ENCODE data around the gene GSN. TPM values are rescaled to one million over a fixed set of nuclear protein-coding genes. Genes with fewer than 3 reads are reported as not detected.

The GSN gene
- total RNA-seq, 2 experiments from 2014 or later: 1.7 to 1.8 TPM

DNA sequence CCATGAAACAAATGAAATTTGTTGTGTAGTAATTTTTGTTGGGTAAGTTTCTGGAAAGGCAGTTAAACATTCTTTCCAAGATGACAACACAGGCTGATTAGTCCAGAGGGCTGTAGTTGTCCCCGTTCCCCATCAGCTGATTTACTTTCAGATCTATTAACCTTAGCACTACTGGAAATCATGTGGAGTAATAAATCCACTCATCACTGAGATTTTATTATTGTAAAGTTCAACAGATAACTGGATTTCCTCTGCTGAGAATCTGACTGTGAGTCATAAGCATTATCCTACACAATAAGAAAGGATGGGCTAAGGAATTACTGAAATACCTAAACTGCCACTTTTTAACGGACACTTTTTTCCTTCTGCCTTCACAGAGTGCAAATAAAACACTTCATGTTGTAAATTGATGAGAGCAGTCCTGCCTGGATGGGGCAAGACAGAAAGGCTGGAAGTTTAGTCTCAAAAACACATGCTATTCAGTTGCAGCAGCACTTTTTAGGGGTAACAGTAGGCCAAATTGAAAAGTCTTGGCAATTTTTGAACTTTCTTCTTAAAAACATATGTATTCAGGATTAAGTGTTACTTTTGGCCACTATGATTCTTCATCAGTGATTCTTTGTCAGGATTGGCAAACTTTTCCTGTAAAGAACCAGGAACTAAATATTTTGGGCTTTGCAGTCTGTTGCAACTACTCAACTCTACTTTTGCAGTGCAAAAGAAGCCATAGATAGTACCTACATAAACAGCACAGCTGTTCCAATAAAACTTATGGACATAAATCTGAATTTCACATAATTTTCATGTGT lies 95.1 kb downstream of the GSN start:
- no peak for DNase-seq
- Mint-ChIP-seq H3K27ac (no peak overlapping the region), H3K27me3 (no peaks in the 10 kb centered on the region), H3K4me3 (no peak overlapping the region), H3K9me3 (no peaks in the 10 kb centered on the region), H3K4me1 (peaks cover 21% of the 10 kb centered on the region), H3K36me3 (peaks cover 3% of the 10 kb centered on the region)

DNA sequence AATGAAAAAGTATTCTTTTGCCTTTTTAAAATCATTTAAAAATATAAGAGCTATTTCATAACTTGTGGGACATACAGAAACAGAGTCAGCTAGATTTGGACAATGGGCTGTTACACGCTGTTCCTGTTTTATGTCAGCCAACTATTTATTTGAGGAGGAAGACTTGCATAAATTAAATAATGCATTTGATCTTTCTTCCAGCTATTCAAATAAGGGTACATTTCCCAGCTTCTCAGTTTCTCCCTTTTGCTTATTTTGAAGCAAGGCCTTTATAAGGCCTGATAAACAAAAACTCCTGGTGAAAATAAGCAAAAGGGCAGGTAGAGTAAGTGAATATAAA lies 95.6 kb downstream of the GSN start:
- Mint-ChIP-seq H3K9me3 (no peaks in the 10 kb centered on the region), H3K4me1 (peaks cover 20% of the 10 kb centered on the region), H3K27me3 (no peaks in the 10 kb centered on the region), H3K27ac (no peak overlapping the region), H3K4me3 (no peak overlapping the region), H3K36me3 (peaks cover 3% of the 10 kb centered on the region)
- no peak for DNase-seq

DNA sequence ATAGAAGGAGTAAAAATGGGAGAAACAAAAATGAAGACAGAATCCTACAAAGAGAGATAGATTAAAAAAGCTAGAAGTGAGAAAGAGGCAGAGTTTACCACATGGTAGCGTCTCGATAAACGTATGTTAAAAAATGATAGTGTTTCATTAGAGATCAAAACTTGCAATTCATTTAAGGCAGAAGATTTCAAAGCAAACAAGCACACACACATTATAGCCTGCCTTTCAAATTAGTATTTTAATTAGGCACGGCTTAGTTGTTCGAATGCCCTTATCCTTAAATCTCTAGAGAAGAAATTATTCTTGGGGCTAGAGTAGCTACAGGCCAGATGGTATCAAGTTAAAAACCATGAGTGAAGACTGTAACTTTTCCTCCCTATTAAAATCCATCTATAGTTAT lies 96.1 kb downstream of the GSN start:
- Mint-ChIP-seq H3K36me3 (peaks cover 3% of the 10 kb centered on the region), H3K27me3 (no peaks in the 10 kb centered on the region), H3K4me3 (no peak overlapping the region), H3K9me3 (no peaks in the 10 kb centered on the region), H3K4me1 (peaks cover 20% of the 10 kb centered on the region), H3K27ac (no peak overlapping the region)
- DNase-seq: no peak

DNA sequence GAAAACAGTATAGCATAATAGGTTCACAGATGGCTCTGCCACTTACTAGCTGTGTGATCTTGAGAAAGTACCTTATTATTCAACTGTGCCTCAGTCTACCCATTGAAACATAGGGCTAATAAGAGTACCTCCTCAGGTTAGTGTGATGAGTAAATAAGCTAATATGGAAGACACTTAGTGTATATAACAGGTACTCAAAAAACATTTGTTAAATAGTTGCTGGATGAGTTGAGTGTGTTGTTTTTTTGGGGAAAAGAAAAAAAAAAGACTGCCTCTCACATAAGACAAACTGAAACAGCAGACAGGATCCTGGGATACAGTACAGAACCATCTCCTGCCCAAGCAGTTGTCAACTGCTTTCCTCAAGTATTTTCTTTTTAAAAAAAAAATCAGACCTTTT lies 96.9 kb downstream of the GSN start:
- H3K36me3 Mint-ChIP-seq: peaks cover 3% of the 10 kb centered on the region
- no peak overlapping the region for H3K4me3 Mint-ChIP-seq
- no peaks in the 10 kb centered on the region for H3K27me3 Mint-ChIP-seq
- peaks cover 17% of the 10 kb centered on the region for H3K4me1 Mint-ChIP-seq
- no peak for DNase-seq
- H3K27ac Mint-ChIP-seq: no peak overlapping the region
- no peaks in the 10 kb centered on the region for H3K9me3 Mint-ChIP-seq

DNA sequence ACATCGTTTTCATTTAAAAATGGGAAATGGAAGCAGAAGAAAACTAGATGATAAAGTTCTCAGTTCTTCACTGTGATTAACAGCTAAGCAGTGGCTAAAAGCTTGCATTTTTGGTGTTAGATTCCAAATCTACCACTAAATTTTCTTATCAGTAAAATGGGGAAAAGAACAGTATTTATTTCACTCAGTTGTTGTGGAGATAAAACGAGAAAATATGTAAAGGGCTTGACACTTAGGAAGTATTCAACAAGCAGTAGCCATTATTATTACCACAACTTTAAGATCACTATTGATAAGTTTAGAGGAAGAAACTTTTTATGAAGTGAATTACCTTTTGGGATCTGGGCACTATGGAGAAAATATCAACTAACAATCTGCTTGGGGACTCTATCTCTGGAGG lies 97.6 kb downstream of the GSN start:
- Mint-ChIP-seq H3K4me3 (no peak overlapping the region), H3K27ac (no peak overlapping the region), H3K4me1 (peaks cover 20% of the 10 kb centered on the region), H3K9me3 (peaks cover 3% of the 10 kb centered on the region), H3K27me3 (no peaks in the 10 kb centered on the region), H3K36me3 (peaks cover 6% of the 10 kb centered on the region)
- no peak for DNase-seq

DNA sequence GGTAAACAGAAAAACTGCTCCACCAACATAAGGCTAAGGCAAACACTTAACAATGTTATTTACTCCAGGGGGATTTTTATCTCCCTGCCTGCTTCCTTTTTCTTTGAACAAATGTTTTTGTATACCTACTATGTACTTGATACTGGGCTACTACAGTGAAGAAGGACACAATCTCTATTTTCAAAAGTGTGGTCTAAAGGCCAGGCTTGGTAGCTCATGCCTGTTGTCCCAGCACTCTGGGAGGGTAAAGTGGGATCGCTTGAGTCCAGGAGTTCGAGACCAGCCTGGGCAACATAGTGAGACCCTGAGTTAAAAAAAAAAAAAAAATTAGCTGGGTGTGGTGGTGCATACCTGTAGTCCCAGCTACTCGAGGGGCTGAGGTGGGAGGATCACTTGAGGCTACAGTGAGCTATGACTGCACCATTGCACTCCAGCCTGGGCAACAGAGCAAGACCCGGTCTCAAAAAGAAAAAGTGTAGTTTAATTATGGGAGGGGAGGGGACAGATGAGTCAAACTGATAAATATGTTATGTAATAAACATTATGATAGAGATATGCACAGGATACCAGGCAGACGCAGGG lies 98.7 kb downstream of the GSN start:
- Mint-ChIP-seq H3K9me3 (peaks cover 7% of the 10 kb centered on the region), H3K27me3 (no peaks in the 10 kb centered on the region), H3K27ac (no peak overlapping the region), H3K4me1 (peaks cover 24% of the 10 kb centered on the region), H3K4me3 (no peak overlapping the region), H3K36me3 (peaks cover 7% of the 10 kb centered on the region)
- no peak for DNase-seq

DNA sequence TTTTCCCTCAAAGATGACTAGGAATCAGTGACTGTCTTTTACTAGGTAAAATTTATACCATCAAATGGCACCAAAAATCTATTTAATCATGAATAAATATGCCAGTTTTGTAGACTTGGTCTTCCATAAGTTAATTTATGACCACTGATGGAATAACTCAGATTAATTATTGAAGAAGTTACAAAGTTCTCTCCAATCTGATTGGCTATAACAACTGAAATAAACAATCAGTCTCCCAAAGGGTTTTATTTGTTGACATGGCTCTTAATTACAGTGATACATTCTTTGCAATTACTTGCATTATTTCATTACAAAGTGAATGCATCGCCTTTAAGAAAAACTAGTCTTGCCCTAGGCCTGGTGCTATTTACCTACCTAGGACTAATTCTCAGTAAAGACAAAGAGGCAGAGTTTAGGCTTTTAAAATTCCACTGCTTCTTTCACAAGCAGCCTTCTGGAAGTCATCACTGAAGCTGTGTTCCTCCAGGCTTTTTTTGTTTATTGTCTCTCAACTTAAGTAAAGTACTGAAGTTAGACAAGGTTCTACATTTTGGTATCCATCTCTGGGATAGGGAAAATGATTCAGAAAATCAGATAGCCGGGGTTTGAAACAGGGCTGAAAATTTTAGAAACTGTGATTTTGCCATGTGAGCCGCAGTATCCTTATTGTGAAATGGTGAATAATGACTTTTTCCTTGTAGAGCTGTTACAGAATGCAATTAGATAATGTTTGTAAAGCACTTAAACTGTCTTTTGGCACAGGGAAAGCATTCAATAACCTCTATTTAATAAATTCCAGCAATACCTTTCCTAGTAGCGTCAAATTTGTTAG lies 99.6 kb downstream of the GSN start:
- Mint-ChIP-seq H3K27me3 (no peaks in the 10 kb centered on the region), H3K27ac (no peak overlapping the region), H3K36me3 (peaks cover 7% of the 10 kb centered on the region), H3K9me3 (peaks cover 7% of the 10 kb centered on the region), H3K4me1 (peaks cover 23% of the 10 kb centered on the region), H3K4me3 (no peak overlapping the region)
- no peak for DNase-seq

DNA sequence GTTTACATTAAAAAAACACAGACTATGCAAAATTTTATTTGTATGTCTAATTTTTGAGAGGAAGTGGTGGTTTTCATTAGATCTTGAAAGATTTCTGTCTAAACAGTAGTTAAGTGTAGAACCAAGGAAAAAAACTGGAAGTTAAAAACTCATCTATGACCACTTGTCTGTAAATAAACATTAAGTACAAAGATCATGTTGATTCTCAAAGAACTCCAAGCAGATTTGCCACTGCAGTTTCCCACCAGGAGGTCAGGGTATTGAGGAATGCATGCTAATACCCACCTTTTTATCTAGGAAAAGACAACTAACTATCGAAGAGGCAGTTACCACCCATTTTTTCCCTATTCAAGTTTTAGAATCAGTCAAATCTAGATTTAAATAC lies 100.2 kb downstream of the GSN start:
- no peak for DNase-seq
- Mint-ChIP-seq H3K4me1 (peaks cover 23% of the 10 kb centered on the region), H3K27me3 (no peaks in the 10 kb centered on the region), H3K4me3 (no peak overlapping the region), H3K27ac (no peak overlapping the region), H3K36me3 (peaks cover 7% of the 10 kb centered on the region), H3K9me3 (peaks cover 7% of the 10 kb centered on the region)

DNA sequence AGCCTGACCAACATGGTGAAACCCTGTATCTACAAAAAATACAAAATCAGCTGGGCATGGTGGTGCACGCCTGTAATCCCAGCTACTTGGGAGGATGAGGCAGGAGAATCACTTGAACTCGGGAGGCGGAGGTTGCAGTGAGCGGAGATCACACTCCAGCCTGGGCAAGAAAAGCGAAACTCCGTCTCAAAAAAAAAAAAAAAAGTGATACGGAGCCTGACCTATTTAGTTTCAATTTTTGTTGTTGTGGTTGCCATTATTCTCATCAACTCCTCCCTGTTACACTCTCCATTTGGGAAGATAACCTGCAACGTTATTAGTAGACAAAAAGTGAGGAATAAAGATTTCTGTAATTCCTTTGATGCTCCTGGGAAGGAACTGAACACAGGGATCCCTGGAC lies 100.8 kb downstream of the GSN start:
- Mint-ChIP-seq H3K9me3 (peaks cover 7% of the 10 kb centered on the region), H3K27ac (peak overlapping the region; percentile 81), H3K27me3 (no peaks in the 10 kb centered on the region), H3K4me3 (peak overlapping the region; percentile 85), H3K4me1 (peaks cover 27% of the 10 kb centered on the region), H3K36me3 (peaks cover 7% of the 10 kb centered on the region)
- DNase-seq: no peak

DNA sequence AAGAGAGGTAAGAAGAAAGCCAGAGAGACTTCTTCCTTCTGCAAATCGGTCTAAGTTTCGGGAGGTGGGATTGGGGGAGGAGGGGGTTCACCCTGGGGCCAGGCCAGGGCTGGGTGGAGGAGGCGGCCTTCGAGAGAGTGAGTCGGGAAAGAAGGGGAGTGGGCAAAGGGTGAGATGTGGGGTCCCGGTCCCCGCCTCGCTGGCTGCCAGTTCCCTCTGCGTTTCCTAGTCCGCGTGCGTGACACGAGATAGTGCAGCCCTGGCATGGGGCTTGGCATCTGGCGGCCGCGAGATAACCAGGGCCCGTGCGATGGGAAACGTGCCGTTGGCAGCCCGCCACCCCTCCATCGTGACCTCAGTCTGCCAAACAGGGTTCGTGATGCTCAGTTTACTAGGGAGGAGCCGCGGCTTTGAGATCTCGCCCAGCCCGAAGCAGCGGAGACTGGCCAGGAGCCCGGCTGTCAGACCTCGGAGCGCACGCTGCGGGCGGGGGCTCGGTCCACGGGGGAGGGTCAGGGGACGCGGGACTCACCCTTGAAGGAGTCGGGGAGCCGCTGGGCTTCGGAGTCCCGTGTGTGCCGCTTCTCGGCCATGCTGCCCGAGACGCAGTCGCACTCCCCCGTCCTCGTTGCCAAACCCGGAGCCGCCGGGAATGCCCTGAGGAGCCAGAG lies 101.8 kb downstream of the GSN start, which contains the start of gene STOM:
Gene STOM, minus strand, starts transcription at position 656 of the 671 bp plus-strand sequence. Its CDS starts 63 bp downstream, at position 593.
- peaks cover 27% of the 10 kb centered on the region for H3K4me1 Mint-ChIP-seq
- H3K9me3 Mint-ChIP-seq: peaks cover 7% of the 10 kb centered on the region
- no peak for DNase-seq
- H3K27ac Mint-ChIP-seq: peak within 1 kb of the TSS; percentile 94
- H3K4me3 Mint-ChIP-seq: peak within 1 kb of the TSS; percentile 85
- H3K27me3 Mint-ChIP-seq: no peaks in the 10 kb centered on the region
- H3K36me3 Mint-ChIP-seq: peaks cover 7% of the 10 kb centered on the region

DNA sequence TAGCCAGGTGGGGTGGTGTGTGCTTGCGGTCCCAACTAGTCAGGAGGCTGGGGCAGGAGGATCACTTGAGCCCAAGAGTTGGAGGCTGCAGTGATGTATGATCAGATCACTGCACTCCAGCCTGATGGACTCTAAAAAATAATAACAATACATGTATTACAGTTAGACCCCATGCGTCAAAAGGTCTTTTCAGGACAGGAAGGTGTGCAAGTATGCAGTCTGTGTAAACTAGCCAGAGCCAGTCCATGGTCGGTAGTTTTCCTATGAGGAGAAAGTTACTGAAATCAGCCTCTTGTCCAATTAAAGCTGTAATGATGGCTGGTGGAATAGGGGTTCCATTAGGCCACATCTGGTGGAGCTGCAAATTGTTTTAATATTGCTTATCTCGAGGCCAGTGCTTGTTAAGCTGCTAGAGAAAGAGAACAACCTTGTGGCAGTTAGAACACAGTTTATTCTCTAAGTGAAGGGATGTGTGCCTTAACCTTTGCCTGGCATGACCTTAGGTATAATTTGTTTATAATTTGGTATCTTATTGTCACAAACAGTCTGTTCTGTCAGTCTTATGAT lies 103.6 kb downstream of the GSN start:
- no peaks in the 10 kb centered on the region for H3K27me3 Mint-ChIP-seq
- peaks cover 26% of the 10 kb centered on the region for H3K4me1 Mint-ChIP-seq
- peaks cover 7% of the 10 kb centered on the region for H3K9me3 Mint-ChIP-seq
- H3K36me3 Mint-ChIP-seq: peaks cover 7% of the 10 kb centered on the region
- DNase-seq: no peak
- H3K4me3 Mint-ChIP-seq: peak overlapping the region; percentile 59
- peak overlapping the region; percentile 56 for H3K27ac Mint-ChIP-seq

DNA sequence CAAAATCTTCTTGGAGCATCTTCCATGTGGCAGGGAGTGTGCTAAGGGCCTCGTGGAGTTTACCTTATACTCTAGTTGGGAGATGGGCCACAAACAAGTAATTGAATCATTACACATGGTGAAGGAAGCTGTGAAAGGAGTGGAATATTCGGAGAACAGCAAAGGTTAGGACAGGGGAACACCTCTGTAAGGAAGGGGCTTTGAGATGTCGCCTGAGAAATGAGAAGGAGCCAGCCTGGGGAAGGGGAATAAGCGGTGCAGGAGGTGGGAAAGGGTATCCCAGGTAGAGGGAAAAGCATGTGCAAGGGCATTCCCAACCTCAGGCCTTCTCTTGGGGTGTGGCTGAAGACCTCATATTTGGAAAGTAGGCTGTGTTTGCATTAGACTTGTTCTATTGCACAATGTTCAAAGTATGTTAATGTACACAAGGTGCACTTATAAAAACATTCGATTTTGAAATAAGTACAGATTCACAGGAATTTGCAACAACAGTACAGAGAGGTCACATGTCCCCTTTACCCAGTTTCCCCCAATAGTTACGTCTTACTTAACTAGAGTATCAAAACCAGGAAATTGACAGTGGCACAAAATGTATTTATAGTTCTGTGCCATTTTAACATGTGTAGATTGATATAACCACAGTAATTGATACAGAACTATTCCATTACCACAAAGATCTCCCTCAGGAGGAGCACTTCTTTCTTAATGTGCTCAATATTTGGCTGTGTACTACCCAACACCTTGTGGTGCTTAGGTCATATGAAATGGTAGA lies 104.5 kb downstream of the GSN start:
- peaks cover 25% of the 10 kb centered on the region for H3K4me1 Mint-ChIP-seq
- no peak overlapping the region for H3K27ac Mint-ChIP-seq
- H3K36me3 Mint-ChIP-seq: peaks cover 6% of the 10 kb centered on the region
- no peaks in the 10 kb centered on the region for H3K27me3 Mint-ChIP-seq
- H3K9me3 Mint-ChIP-seq: peaks cover 7% of the 10 kb centered on the region
- H3K4me3 Mint-ChIP-seq: no peak overlapping the region
- DNase-seq: no peak

DNA sequence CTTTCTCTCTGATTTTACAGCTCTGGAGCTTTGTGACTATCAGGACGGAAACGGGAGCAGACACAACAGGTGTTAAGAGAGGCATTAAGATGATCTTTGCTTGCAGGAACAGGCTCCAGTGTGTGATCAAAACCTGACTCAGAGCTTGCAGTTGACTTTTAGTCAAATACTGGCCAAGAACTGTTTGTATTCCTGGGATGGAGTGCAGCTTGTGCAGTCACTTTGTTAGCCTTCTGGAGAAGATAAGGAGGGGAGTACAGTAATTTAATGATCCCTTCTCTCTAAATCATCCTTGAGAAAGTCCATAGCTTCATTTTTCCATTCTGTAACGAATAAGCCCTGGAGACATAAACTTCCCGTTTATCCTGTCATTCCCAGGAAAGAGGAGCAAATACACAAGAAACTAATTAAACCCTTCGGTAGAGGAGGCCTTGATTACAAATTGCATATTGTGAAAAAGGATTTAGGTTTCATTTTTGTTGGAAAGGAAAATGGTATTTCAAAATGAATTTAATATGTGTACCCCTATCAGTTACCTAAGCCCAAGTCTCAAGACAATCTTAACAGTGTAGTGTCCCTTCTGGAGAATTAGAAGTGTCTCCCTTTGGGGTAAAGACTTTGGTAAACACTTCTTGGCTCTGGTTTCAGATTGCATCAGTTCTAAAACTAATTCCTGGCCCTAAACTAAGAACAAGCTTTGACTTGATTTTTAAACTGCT lies 105.2 kb downstream of the GSN start:
- no peak for DNase-seq
- no peak overlapping the region for H3K27ac Mint-ChIP-seq
- peaks cover 10% of the 10 kb centered on the region for H3K36me3 Mint-ChIP-seq
- H3K27me3 Mint-ChIP-seq: no peaks in the 10 kb centered on the region
- peaks cover 11% of the 10 kb centered on the region for H3K9me3 Mint-ChIP-seq
- peaks cover 21% of the 10 kb centered on the region for H3K4me1 Mint-ChIP-seq
- no peak overlapping the region for H3K4me3 Mint-ChIP-seq
